Tibial nerve (tissue), 4 donors: ENCODE data around the gene DMD. TPM values are rescaled to one million over a fixed set of nuclear protein-coding genes. Genes with fewer than 3 reads are reported as not detected.

Source experiments
- DNase-seq, 2 donors: peaks; one replicate each; pipeline ENCODE4 v3.0.0-alpha.2; 2019; ENCODE audit warnings: low spot score in 2 of 2
- H3K27ac ChIP-seq, 4 donors: fragments of 200-600 bp; sonication (generic) in 3 of 4; one replicate each; pipeline ENCODE4 v1.5.1; 2017 to 2019; ENCODE audit warnings: mild to moderate bottlenecking in 1 of 4
- H3K27me3 ChIP-seq, 2 donors: fragments of 200-600 bp; sonication (generic) in 1 of 2; one replicate each; pipeline versions ENCODE4 v1.5.1 to v1.6.0; 2017 to 2019
- H3K36me3 ChIP-seq, 3 donors: fragments of 200-600 bp; sonication (generic); one replicate each; pipeline ENCODE4 v1.5.1; 2018 to 2019
- H3K4me1 ChIP-seq, 4 donors: fragments of 200-600 bp; sonication (generic) in 3 of 4; one replicate each; pipeline ENCODE4 v1.5.1; 2017 to 2019
- H3K4me3 ChIP-seq, 4 donors: fragments of 200-600 bp; sonication (generic) in 3 of 4; one replicate each; pipeline ENCODE4 v1.5.1; 2017 to 2019; ENCODE audit warnings: mild to moderate bottlenecking in 1 of 4, moderate library complexity in 1 of 4
- H3K9me3 ChIP-seq, 4 donors: fragments of 200-600 bp; sonication (generic) in 3 of 4; one replicate each; pipeline ENCODE4 v1.5.1; 2017 to 2019
- CTCF ChIP-seq, 5 experiments: fragments of 200-600 bp in 3 of 5; fragments of 450-650 bp in 2 of 5; sonication (generic) in 3 of 5; IDR thresholded peaks; one replicate each; pipeline ENCODE4 v1.5.1; 2016 to 2019; ENCODE audit warnings: antibody characterized with exemption in 5 of 5, mild to moderate bottlenecking in 3 of 5, moderate library complexity in 2 of 5
- EP300 ChIP-seq, 2 donors: sonication (generic); formaldehyde crosslinking; IDR thresholded peaks; one replicate each; pipeline ENCODE4 v1.6.1; 2017; ENCODE audit warnings: antibody characterized with exemption in 2 of 2, mild to moderate bottlenecking in 1 of 2
- POLR2A ChIP-seq, 2 donors: fragments of 450-650 bp; IDR thresholded peaks; one replicate each; pipeline ENCODE4 v1.6.1; 2017; ENCODE audit warnings: antibody characterized with exemption in 2 of 2, mild to moderate bottlenecking in 2 of 2, moderate library complexity in 2 of 2
- WGBS, 2 donors: methylation state at CpG; one replicate each; pipeline ENCODE4 v1.1.5; 2018; 5-methylcytosine and 5-hydroxymethylcytosine counted together
- total RNA-seq, 4 donors: library from RNA; depleted of rRNA; stranded (reverse); fragments of >200 nt; gene quantifications; one replicate each; pipeline ENCODE4 v1.1.0, GENCODE V29; 2016

DMD gene
- total RNA-seq, 4 donors from 2014 or later: 156 to 345 (median 245) TPM

DNA sequence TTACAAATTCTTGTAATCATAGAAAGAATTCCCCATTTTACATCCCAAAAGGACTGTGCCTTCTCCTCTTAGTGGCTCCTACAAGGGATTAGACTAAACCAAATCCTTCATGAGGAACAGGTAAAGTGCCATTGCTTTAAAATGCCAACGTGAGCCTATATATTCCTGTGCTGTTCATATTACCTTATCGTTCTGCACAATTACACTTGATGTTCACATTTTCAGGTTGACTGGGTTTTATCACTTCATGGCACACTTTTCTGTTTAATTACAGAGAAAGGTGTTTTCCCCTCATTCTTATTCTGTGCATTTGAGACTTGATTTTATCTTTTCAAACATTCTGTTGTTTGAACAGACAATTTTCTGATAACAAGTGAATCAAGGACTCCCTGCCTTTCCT, 1493.9 kb downstream of the DMD start:
- TF ChIP-seq POLR2A (IDR thresholded peaks at IDR 0.05) (no peak), CTCF (IDR thresholded peaks at IDR 0.05) (no peak), EP300 (IDR thresholded peaks at IDR 0.05) (no peak)
- Histone ChIP-seq H3K9me3 (no peaks in the 10 kb centered on the region), H3K4me3 (no peak overlapping the region), H3K4me1 (no peaks in the 10 kb centered on the region), H3K27me3 (no peaks in the 10 kb centered on the region), H3K36me3 (no peaks in the 10 kb centered on the region), H3K27ac (no peak overlapping the region)
- 75 to 94% methylated on average over 2 of the region's 2 CpGs for WGBS, 2 donors
- no peak for DNase-seq

- H3K4me3 ChIP-seq: no peak overlapping the region
- H3K36me3 ChIP-seq: no peaks in the 10 kb centered on the region
- WGBS, 2 donors: 74 to 76% methylated on average over 5 of the region's 5 CpGs
- DNase-seq: no peak
- no peak overlapping the region for H3K27ac ChIP-seq
- TF ChIP-seq POLR2A (IDR thresholded peaks at IDR 0.05): no peak
- H3K27me3 ChIP-seq: no peaks in the 10 kb centered on the region
- H3K4me1 ChIP-seq: no peaks in the 10 kb centered on the region
- no peaks in the 10 kb centered on the region for H3K9me3 ChIP-seq
Measured at GRCh38 chrX:31715675-31716074, 1495.7 kb downstream of the DMD start.

GRCh38 chrX:31714797-31715196, 1496.6 kb downstream of the DMD start:
- H3K4me3 ChIP-seq: no peak overlapping the region
- no peaks in the 10 kb centered on the region for H3K27me3 ChIP-seq
- no peaks in the 10 kb centered on the region for H3K36me3 ChIP-seq
- H3K27ac ChIP-seq: no peak overlapping the region
- H3K4me1 ChIP-seq: no peaks in the 10 kb centered on the region
- no peak for DNase-seq
- WGBS, 2 donors: 84 to 98% methylated on average over 3 of the region's 3 CpGs
- no peaks in the 10 kb centered on the region for H3K9me3 ChIP-seq
- TF ChIP-seq CTCF (IDR thresholded peaks at IDR 0.05) (no peak), POLR2A (IDR thresholded peaks at IDR 0.05) (no peak), EP300 (IDR thresholded peaks at IDR 0.05) (no peak)

- 79 to 90% methylated on average over 1 of the region's 1 CpG for WGBS, 2 donors
- Histone ChIP-seq H3K9me3 (no peaks in the 10 kb centered on the region), H3K36me3 (no peaks in the 10 kb centered on the region), H3K4me1 (no peaks in the 10 kb centered on the region), H3K4me3 (no peak overlapping the region), H3K27me3 (no peaks in the 10 kb centered on the region), H3K27ac (no peak overlapping the region)
- DNase-seq: no peak
- TF ChIP-seq EP300 (IDR thresholded peaks at IDR 0.05) (no peak), CTCF (IDR thresholded peaks at IDR 0.05) (no peak), POLR2A (IDR thresholded peaks at IDR 0.05) (no peak)
Measured at GRCh38 chrX:31713120-31713519, 1498.2 kb downstream of the DMD start.

GRCh38 chrX:31711166-31711565, 1500.2 kb downstream of the DMD start:
- 55 to 56% methylated on average over 2 of the region's 2 CpGs for WGBS, 2 donors

DNA sequence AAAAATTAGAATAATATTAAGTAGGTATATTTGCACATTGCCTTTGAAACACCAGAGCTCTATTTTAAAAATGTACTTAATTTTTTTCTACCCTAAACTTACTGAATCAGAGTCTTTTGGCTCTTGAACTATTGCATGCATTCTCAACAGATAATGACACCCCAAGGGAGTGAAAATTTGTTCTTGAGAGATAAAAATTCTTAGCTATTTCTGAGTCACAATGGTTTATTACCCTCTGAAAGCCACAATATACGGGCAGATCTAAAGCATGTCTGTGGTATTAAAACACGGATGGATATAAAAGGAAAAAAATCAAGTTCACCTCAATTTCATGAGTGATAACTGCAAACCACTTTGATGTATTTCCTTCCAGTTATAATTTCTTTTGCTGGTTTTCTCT, 1503.2 kb downstream of the DMD start:
- Histone ChIP-seq H3K27ac (no peak overlapping the region), H3K9me3 (no peaks in the 10 kb centered on the region), H3K4me3 (no peak overlapping the region), H3K36me3 (no peaks in the 10 kb centered on the region), H3K4me1 (no peaks in the 10 kb centered on the region), H3K27me3 (peaks cover 0 to 8% of the 10 kb centered on the region in 2 donors)
- 14 to 67% methylated on average over 2 of the region's 2 CpGs for WGBS, 2 donors
- no peak for DNase-seq
- no peak for TF ChIP-seq EP300 (IDR thresholded peaks at IDR 0.05)
- no peak for TF ChIP-seq CTCF (IDR thresholded peaks at IDR 0.05)
- no peak for TF ChIP-seq POLR2A (IDR thresholded peaks at IDR 0.05)

More at GRCh38 chrX:31711166-31711565, 1500.2 kb downstream of the DMD start:
- no peaks in the 10 kb centered on the region for H3K27me3 ChIP-seq
- no peak overlapping the region for H3K4me3 ChIP-seq
- no peak for TF ChIP-seq EP300 (IDR thresholded peaks at IDR 0.05)
- no peaks in the 10 kb centered on the region for H3K9me3 ChIP-seq
- no peak overlapping the region for H3K27ac ChIP-seq
- H3K4me1 ChIP-seq: no peaks in the 10 kb centered on the region
- no peaks in the 10 kb centered on the region for H3K36me3 ChIP-seq
- DNase-seq: no peak
